Activated T-cell treated with anti-CD3 and anti-CD28 coated beads for 1 hour (primary cell): ENCODE measurements around the gene GPR84.

ENCODE experiments used
- DNase-seq: peaks from one replicate; pipeline ENCODE4 v3.0.0-alpha.2; 2020; ENCODE audit warnings: low read depth

Gene GPR84

GRCh38 chr12:54392485-54393206, 28.4 kb upstream of the GPR84 start:
- DNase-seq: no peak

GRCh38 chr12:54390668-54391551, 26.6 kb upstream of the GPR84 start:
- peak; percentile 60 for DNase-seq

GRCh38 chr12:54390176-54390667, 25.9 kb upstream of the GPR84 start:
- DNase-seq: no peak

GRCh38 chr12:54389607-54390175, 25.4 kb upstream of the GPR84 start:
- no peak for DNase-seq

- no peak for DNase-seq
These were observed 24.8 kb upstream of the GPR84 start for GRCh38 chr12:54389134-54389508.

GRCh38 chr12:54388237-54389133, 24.2 kb upstream of the GPR84 start:
- DNase-seq: no peak

- no peak for DNase-seq
These were observed 22.8 kb upstream of the GPR84 start for GRCh38 chr12:54387114-54387467.

GRCh38 chr12:54386403-54387113, 22.3 kb upstream of the GPR84 start:
- no peak for DNase-seq

GRCh38 chr12:54385251-54385914, 21.1 kb upstream of the GPR84 start:
- no peak for DNase-seq

- DNase-seq: no peak
These were observed 20.3 kb upstream of the GPR84 start, which contains the start of gene ZNF385A for GRCh38 chr12:54384591-54385041. ZNF385A (minus strand) TSS chr12:54384733; CDS start chr12:54384514, 219 bp downstream.

GRCh38 chr12:54383041-54383609, 18.8 kb upstream of the GPR84 start:
- no peak for DNase-seq

GRCh38 chr12:54381136-54381535, 16.9 kb upstream of the GPR84 start:
- DNase-seq: no peak

- DNase-seq: peak; percentile 93
These were observed 15.3 kb upstream of the GPR84 start for GRCh38 chr12:54379398-54380201.

- no peak for DNase-seq
These were observed 14.6 kb upstream of the GPR84 start for GRCh38 chr12:54378796-54379397.

- DNase-seq: no peak
These were observed 13.7 kb upstream of the GPR84 start for GRCh38 chr12:54377797-54378515.

GRCh38 chr12:54377007-54377406, 12.7 kb upstream of the GPR84 start:
- DNase-seq: no peak

- DNase-seq: no peak
These were observed 12.3 kb upstream of the GPR84 start for GRCh38 chr12:54376596-54376995.

GRCh38 chr12:54375259-54375579, 10.9 kb upstream of the GPR84 start:
- no peak for DNase-seq
